Esophagus squamous epithelium (tissue), 5 donors: ENCODE data around the gene LTBP3. TPM values are rescaled to one million over a fixed set of nuclear protein-coding genes. Genes with fewer than 3 reads are reported as not detected.

ENCODE experiments used
- DNase-seq: peaks from one replicate; lab custom pipeline; 2025; lab: John Stamatoyannopoulos, UW
- H3K27ac ChIP-seq, 4 donors: fragments of 200-600 bp; sonication (generic); one replicate each; pipeline ENCODE4 v1.5.1; 2016 to 2019; ENCODE audit warnings: mild to moderate bottlenecking in 1 of 4
- H3K27me3 ChIP-seq, 4 donors: fragments of 200-600 bp; sonication (generic); 1 replicate in 3 of 4; 2 replicates in 1 of 4; pipeline versions ENCODE4 v1.5.1 to v1.6.0; 2017 to 2021; ENCODE audit warnings: antibody characterized with exemption in 1 of 4
- H3K36me3 ChIP-seq, 3 donors: fragments of 200-600 bp; sonication (generic); one replicate each; pipeline ENCODE4 v1.5.1; 2016 to 2019
- H3K4me1 ChIP-seq, 3 donors: fragments of 200-600 bp; sonication (generic); one replicate each; pipeline ENCODE4 v1.5.1; 2017 to 2019
- H3K4me3 ChIP-seq, 4 donors: fragments of 200-600 bp; sonication (generic); 1 replicate in 3 of 4; 2 replicates in 1 of 4; pipeline ENCODE4 v1.5.1; 2016 to 2019; ENCODE audit warnings: mild to moderate bottlenecking in 2 of 4, moderate library complexity in 1 of 4
- H3K9me3 ChIP-seq, 3 donors: fragments of 200-600 bp; sonication (generic); one replicate each; pipeline ENCODE4 v1.5.1; 2016 to 2019
- POLR2A ChIP-seq, 4 donors: fragments of 450-650 bp; IDR thresholded peaks; one replicate each; pipeline ENCODE4 v1.6.1; 2017; ENCODE audit warnings: antibody characterized with exemption in 4 of 4, mild to moderate bottlenecking in 4 of 4, moderate library complexity in 3 of 4
- whole genome bisulfite sequencing, 2 donors: methylation state at CpG; one replicate each; pipeline ENCODE4 v1.1.5; 2018; 5-methylcytosine and 5-hydroxymethylcytosine counted together
- intact Hi-C: fragments of 100-400 bp; cut with DNase I; formaldehyde crosslinking; loops from one replicate; pipeline ENCODE4 v1.15.0; 2022
- total RNA-seq, 4 donors: library from RNA; depleted of rRNA; stranded (reverse); fragments of >200 nt; gene quantifications; one replicate each; pipeline ENCODE4 v1.1.0, GENCODE V29; 2016
- TF ChIP-seq, protein P1 (sequence below), 6 experiments: fragments of 450-650 bp in 4 of 6; fragments of 200-600 bp in 2 of 6; sonication (generic) in 2 of 6; IDR thresholded peaks; one replicate each; pipeline ENCODE4 v1.5.1; 2016 to 2019; ENCODE audit warnings: antibody characterized with exemption in 6 of 6, mild to moderate bottlenecking in 4 of 6, moderate library complexity in 4 of 6
- donor health status: DM: yes; HTN: yes; CAD: no.

LTBP3 gene
- total RNA-seq, 4 donors from 2014 or later = 28.1 to 87.5 (median 54.0) TPM

DNA sequence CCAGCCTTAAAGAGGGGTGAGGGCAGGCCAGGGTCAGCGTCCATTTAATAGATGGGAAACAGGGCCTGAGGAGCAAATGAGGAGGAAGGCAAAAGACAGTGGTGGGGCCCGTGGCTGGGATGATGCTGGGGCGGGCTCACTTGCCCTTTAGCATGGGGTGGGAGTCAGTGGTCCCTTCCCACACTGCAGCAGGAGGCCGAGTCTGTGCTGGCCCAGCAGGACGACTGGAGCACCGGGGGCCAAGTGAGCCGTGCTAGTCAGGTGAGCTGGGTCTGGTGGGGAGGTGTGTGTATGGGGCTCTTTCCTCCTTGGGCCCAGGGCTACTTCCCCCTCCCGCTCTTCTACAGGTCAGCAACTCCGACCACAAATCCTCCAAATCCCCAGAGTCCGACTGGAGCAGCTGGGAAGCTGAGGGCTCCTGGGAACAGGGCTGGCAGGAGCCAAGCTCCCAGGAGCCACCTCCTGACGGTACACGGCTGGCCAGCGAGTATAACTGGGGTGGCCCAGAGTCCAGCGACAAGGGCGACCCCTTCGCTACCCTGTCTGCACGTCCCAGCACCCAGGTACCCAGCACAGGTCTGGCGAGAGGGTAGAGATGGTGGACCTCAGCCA lies 20.4 kb downstream of the LTBP3 start:
- Histone ChIP-seq H3K27ac (no peak overlapping the region), H3K4me1 (peaks cover 21 to 41% (median 25%) of the 10 kb centered on the region in 3 donors), H3K9me3 (no peaks in the 10 kb centered on the region), H3K27me3 (no peaks in the 10 kb centered on the region), H3K36me3 (peaks cover 13 to 72% (median 30%) of the 10 kb centered on the region in 3 donors), H3K4me3 (no peak overlapping the region)
- intact Hi-C loops = loop anchor here (5.0 kb wide), 1 partner anchor 35 kb away; the partner anchor contains the start of genes FAM89B and ZNRD2
- 81 to 92% methylated on average over 5 to 7 of the region's 18 CpGs for WGBS, 2 donors
- no peak for DNase-seq
- TF ChIP-seq, protein P1, sequence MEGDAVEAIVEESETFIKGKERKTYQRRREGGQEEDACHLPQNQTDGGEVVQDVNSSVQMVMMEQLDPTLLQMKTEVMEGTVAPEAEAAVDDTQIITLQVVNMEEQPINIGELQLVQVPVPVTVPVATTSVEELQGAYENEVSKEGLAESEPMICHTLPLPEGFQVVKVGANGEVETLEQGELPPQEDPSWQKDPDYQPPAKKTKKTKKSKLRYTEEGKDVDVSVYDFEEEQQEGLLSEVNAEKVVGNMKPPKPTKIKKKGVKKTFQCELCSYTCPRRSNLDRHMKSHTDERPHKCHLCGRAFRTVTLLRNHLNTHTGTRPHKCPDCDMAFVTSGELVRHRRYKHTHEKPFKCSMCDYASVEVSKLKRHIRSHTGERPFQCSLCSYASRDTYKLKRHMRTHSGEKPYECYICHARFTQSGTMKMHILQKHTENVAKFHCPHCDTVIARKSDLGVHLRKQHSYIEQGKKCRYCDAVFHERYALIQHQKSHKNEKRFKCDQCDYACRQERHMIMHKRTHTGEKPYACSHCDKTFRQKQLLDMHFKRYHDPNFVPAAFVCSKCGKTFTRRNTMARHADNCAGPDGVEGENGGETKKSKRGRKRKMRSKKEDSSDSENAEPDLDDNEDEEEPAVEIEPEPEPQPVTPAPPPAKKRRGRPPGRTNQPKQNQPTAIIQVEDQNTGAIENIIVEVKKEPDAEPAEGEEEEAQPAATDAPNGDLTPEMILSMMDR (IDR thresholded peaks at IDR 0.05) = no peak
- no peak for TF ChIP-seq POLR2A (IDR thresholded peaks at IDR 0.05)

DNA sequence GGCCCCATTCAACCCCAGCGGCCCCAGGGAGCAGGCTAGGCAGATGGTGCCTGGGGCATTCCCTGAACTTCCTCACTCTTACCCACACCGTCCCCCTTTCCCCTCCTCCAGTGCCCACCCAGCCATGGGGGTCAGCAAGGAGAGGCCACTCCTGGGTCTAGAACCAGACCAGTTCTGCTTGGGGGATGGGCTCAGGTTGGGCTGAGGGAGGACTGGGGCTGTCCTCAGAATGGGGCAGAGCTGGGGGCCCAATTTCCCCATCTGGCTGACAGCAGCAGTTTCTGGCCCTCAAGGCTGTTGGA lies 20.9 kb downstream of the LTBP3 start:
- intact Hi-C loops = loop anchor here (5.0 kb wide), 1 partner anchor 35 kb away; the partner anchor contains the start of genes FAM89B and ZNRD2
- 93% methylated on average over 2 of the region's 2 CpGs; no CpG with 5 or more reads in 1 of the 2 donors for WGBS, 2 donors
- no peak for DNase-seq
- Histone ChIP-seq H3K4me3 (no peak overlapping the region), H3K9me3 (no peaks in the 10 kb centered on the region), H3K36me3 (peaks cover 13 to 73% (median 35%) of the 10 kb centered on the region in 3 donors), H3K27ac (no peak overlapping the region), H3K4me1 (peaks cover 21 to 40% (median 25%) of the 10 kb centered on the region in 3 donors), H3K27me3 (no peaks in the 10 kb centered on the region)
- TF ChIP-seq, protein P1 (IDR thresholded peaks at IDR 0.05) = no peak
- TF ChIP-seq POLR2A (IDR thresholded peaks at IDR 0.05) = no peak

DNA sequence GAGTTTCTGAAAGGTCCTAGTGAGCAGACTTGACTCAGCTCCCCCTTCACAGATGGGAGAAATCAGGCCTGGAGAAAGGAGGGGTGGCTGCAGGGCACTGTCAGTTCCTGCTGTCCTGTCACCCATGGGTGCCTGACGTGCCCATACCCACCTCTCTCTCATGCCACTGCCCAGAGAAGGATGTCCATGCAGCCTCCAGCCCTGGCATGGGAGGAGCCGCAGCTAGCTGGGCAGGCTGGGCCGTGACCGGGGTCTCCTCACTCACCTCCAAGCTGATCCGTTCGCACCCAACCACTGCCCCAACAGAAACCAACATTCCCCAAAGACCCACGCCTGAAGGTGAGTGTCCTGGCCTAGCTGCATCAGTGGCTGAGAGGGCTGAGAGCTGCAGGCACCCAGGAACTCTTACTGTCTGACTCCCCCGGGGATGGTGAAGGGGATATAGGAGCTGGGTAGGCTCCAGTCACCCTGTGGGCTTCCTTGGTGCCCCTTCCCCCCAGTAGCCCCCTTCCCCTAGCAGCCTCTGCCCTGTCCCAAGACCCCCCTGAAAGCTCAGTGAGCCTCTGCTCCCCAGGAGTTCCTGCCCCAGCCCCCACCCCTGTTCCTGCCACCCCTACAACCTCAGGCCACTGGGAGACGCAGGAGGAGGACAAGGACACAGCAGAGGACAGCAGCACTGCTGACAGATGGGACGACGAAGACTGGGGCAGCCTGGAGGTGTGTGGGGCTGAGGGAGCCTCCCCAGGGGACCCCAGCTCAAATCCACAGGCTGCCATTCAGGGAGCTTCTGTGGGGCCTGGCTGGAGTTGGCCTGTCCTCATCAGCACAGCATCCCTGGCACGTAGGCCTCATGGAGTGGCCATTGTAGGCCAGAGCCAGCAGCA lies 21.5 kb downstream of the LTBP3 start:
- TF ChIP-seq POLR2A (IDR thresholded peaks at IDR 0.05) = no peak
- TF ChIP-seq, protein P1 (IDR thresholded peaks at IDR 0.05) = no peak
- WGBS, 2 donors = 75 to 77% methylated on average over 6 to 7 of the region's 12 CpGs
- intact Hi-C loops = loop anchor here (5.0 kb wide), 1 partner anchor 36 kb away; the partner anchor contains the start of genes FAM89B and ZNRD2
- Histone ChIP-seq H3K4me1 (peaks cover 16 to 34% (median 21%) of the 10 kb centered on the region in 3 donors), H3K9me3 (no peaks in the 10 kb centered on the region), H3K4me3 (no peak overlapping the region), H3K36me3 (peaks cover 17 to 79% (median 41%) of the 10 kb centered on the region in 3 donors), H3K27ac (no peak overlapping the region), H3K27me3 (no peaks in the 10 kb centered on the region)
- no peak for DNase-seq

DNA sequence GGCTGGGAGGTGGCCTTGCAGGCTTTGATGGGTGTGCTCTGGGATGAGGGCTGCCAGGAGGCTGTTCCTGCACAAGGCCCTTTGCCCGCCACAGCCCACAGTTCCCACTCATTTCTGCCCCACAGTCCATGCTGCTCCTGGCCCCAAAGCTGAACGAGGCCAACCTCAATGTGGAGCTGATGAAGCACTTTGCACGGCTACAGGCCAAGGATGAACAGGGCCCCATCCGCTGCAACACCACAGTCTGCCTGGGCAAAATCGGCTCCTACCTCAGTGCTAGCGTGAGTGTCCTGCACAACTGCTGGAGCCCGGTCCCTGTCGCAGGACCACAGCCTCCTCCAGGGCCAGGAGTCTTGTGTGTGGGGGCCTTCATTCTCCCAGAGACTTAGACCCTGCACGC lies 23.1 kb downstream of the LTBP3 start:
- 93% methylated on average over 3 of the region's 9 CpGs; no CpG with 5 or more reads in 1 of the 2 donors for WGBS, 2 donors
- Histone ChIP-seq H3K27me3 (no peaks in the 10 kb centered on the region), H3K4me1 (peaks cover 7 to 19% (median 12%) of the 10 kb centered on the region in 3 donors), H3K4me3 (no peak overlapping the region), H3K27ac (no peak overlapping the region), H3K9me3 (no peaks in the 10 kb centered on the region), H3K36me3 (peaks cover 30 to 94% (median 51%) of the 10 kb centered on the region in 3 donors)
- DNase-seq = no peak
- TF ChIP-seq, protein P1 (IDR thresholded peaks at IDR 0.05) = no peak
- no peak for TF ChIP-seq POLR2A (IDR thresholded peaks at IDR 0.05)
- intact Hi-C loops = loop anchor here (5.0 kb wide), 1 partner anchor 37 kb away; the partner anchor contains the start of genes FAM89B and ZNRD2
